Ascending aorta (tissue), 2 donors: ENCODE results near the gene C2CD4A. TPM values are rescaled to one million over a fixed set of nuclear protein-coding genes. Genes with fewer than 3 reads are reported as not detected.

Source experiments
- DNase-seq, 2 donors: peaks; one replicate each; pipeline ENCODE4 v3.0.0-alpha.2; 2019; ENCODE audit warnings: low spot score in 2 of 2
- H3K27ac ChIP-seq, 2 donors: fragments of 200-600 bp; sonication (generic); one replicate each; pipeline ENCODE4 v1.5.1; 2016 to 2017; ENCODE audit warnings: mild to moderate bottlenecking in 1 of 2
- H3K27me3 ChIP-seq: fragments of 200-600 bp; sonication (generic); one replicate; pipeline ENCODE4 v1.5.1; 2017
- H3K36me3 ChIP-seq, 2 donors: fragments of 200-600 bp; sonication (generic); one replicate each; pipeline ENCODE4 v1.5.1; 2016
- H3K4me1 ChIP-seq, 2 donors: fragments of 200-600 bp; sonication (generic); one replicate each; pipeline ENCODE4 v1.5.1; 2016 to 2017; ENCODE audit warnings: mild to moderate bottlenecking in 1 of 2
- H3K4me3 ChIP-seq, 2 donors: fragments of 200-600 bp; sonication (generic); one replicate each; pipeline ENCODE4 v1.5.1; 2016 to 2017; ENCODE audit warnings: mild to moderate bottlenecking in 1 of 2
- H3K9me3 ChIP-seq, 2 donors: fragments of 200-600 bp; sonication (generic); one replicate each; pipeline ENCODE4 v1.5.1; 2016
- CTCF ChIP-seq, 3 experiments: fragments of 200-600 bp in 2 of 3; fragments of 450-650 bp in 1 of 3; sonication (generic) in 2 of 3; IDR thresholded peaks; one replicate each; pipeline ENCODE4 v1.5.1; 2016 to 2019; ENCODE audit warnings: antibody characterized with exemption in 3 of 3, mild to moderate bottlenecking in 1 of 3, moderate library complexity in 1 of 3
- intact Hi-C: fragments of 100-400 bp; cut with DNase I; formaldehyde crosslinking; loops from one replicate; pipeline ENCODE4 v1.15.1; 2023
- total RNA-seq: library from RNA; depleted of rRNA; stranded (reverse); fragments of >200 nt; gene quantifications from one replicate; pipeline ENCODE4 v1.1.0, GENCODE V29; 2016

The C2CD4A gene
- total RNA-seq, 1 donor from 2014 or later, result not detected

GRCh38 chr15:62107571-62108121 is 40.9 kb downstream of the C2CD4A start:
- Histone ChIP-seq H3K36me3 (no peaks in the 10 kb centered on the region), H3K4me3 (no peak overlapping the region), H3K27me3 (no peaks in the 10 kb centered on the region), H3K9me3 (no peaks in the 10 kb centered on the region), H3K27ac (no peak overlapping the region), H3K4me1 (peaks cover 0 to 2% of the 10 kb centered on the region in 2 donors)
- no peak for DNase-seq
- intact Hi-C loops, result no loop called here
- no peak for TF ChIP-seq CTCF (IDR thresholded peaks at IDR 0.05)

- H3K9me3 ChIP-seq, result no peaks in the 10 kb centered on the region
- H3K4me1 ChIP-seq, result peaks cover 0 to 2% of the 10 kb centered on the region in 2 donors
- no peaks in the 10 kb centered on the region for H3K36me3 ChIP-seq
- TF ChIP-seq CTCF (IDR thresholded peaks at IDR 0.05), result no peak
- H3K27me3 ChIP-seq, result no peaks in the 10 kb centered on the region
- intact Hi-C loops, result no loop called here
- H3K4me3 ChIP-seq, result no peak overlapping the region
- DNase-seq, result no peak
- no peak overlapping the region for H3K27ac ChIP-seq
These were observed 41.6 kb downstream of the C2CD4A start for GRCh38 chr15:62108411-62108810.

GRCh38 chr15:62109437-62109836 is 42.7 kb downstream of the C2CD4A start:
- no peaks in the 10 kb centered on the region for H3K36me3 ChIP-seq
- TF ChIP-seq CTCF (IDR thresholded peaks at IDR 0.05), result no peak
- no peak for DNase-seq
- no peaks in the 10 kb centered on the region for H3K9me3 ChIP-seq
- peak overlapping the region in 1 of 2 donors; percentile 17 for H3K27ac ChIP-seq
- intact Hi-C loops, result no loop called here
- H3K4me3 ChIP-seq, result no peak overlapping the region
- H3K27me3 ChIP-seq, result no peaks in the 10 kb centered on the region
- peaks cover 0 to 2% of the 10 kb centered on the region in 2 donors for H3K4me1 ChIP-seq

- DNase-seq, result no peak
- no peak for TF ChIP-seq CTCF (IDR thresholded peaks at IDR 0.05)
- peak overlapping the region; percentile 9 to 17 for H3K27ac ChIP-seq
These were observed 43.4 kb downstream of the C2CD4A start for GRCh38 chr15:62109982-62110851.

GRCh38 chr15:62112081-62112480 is 45.3 kb downstream of the C2CD4A start:
- Histone ChIP-seq H3K4me3 (no peak overlapping the region), H3K9me3 (no peaks in the 10 kb centered on the region), H3K4me1 (peaks cover 0 to 2% of the 10 kb centered on the region in 2 donors), H3K27ac (no peak overlapping the region), H3K27me3 (no peaks in the 10 kb centered on the region), H3K36me3 (no peaks in the 10 kb centered on the region)
- TF ChIP-seq CTCF (IDR thresholded peaks at IDR 0.05), result no peak
- no peak for DNase-seq
- intact Hi-C loops, result no loop called here

More at GRCh38 chr15:62109982-62110851, 43.4 kb downstream of the C2CD4A start:
- H3K4me1 ChIP-seq, result peaks cover 0 to 2% of the 10 kb centered on the region in 2 donors
- no peaks in the 10 kb centered on the region for H3K27me3 ChIP-seq
- H3K4me3 ChIP-seq, result no peak overlapping the region
- intact Hi-C loops, result no loop called here
- H3K9me3 ChIP-seq, result no peaks in the 10 kb centered on the region
- H3K36me3 ChIP-seq, result no peaks in the 10 kb centered on the region
